ENCODE data around the gene CYP2D6.
"Not testable (repeated sequence)": the region's sequence is repeated elsewhere in the genome, so short reads cannot be mapped to it uniquely, and the experiment has no call there.

CYP2D6 gene

DNA sequence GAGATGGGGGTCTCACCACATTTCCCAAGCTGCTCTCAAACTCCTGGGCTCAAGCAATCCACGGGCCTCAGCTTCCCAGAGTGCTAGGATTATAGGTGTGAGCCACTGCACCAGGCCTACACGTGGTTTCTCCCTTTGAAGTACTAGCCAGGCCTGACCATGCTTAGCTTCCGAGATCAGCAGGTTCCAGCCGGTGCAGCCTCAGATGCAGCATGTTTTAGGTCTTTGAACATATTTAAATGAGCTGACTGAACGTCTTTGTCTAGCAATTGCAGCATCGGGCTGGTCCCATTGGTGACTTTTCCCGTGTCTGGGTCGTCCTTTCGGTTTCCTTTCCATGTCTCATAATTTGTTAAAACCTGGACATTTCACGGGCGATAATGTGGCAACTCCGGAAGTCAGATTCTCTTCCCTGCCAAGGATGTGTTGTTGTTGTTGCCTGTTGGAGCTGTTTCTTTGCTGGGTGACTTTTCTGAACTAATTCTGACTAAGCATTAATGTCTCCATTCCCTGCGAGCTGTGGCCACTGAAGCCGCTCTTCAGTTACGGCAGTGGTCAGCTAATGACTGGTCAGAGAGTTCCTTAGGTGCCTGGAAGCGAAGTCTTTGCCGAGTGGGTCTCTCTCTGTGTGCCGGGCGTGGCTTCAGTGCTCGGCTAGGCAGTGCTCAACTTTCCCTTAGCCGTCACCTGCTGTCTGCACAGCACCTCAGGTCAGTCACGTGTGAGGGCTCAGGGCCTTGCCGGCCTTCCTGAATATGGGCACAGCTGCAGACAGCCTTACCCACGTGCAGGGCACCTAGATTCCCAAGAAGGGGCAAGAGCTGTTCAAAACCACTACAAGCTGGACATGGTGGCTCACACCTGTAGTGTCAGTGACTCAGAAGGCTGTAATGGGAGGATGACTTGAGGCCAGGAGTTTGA is 3.8 kb upstream of the CYP2D6 start:
- DNase-seq (ENCODE audit: low read depth), result no peak

DNA sequence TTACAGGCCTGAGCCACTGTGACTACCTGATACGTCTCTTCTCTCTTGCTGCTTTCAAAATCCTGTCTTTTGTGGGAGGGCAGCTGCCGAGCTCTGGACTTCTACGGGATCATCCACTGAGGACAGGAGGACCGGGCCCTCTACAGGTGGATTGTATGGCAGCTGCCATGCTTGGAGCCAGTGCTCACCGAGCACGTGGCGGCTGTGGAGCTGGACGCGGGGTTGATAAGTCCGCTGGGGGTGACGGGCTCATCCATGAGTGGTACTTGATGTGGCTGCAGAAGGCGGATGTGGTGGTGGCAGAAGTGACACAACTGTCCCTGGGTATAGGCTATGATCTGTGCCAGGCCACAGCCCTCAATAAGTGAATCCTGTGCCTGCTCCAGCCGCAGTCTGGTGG is 1.8 kb upstream of the CYP2D6 start:
- no peak for DNase-seq (ENCODE audit: low read depth)

DNA sequence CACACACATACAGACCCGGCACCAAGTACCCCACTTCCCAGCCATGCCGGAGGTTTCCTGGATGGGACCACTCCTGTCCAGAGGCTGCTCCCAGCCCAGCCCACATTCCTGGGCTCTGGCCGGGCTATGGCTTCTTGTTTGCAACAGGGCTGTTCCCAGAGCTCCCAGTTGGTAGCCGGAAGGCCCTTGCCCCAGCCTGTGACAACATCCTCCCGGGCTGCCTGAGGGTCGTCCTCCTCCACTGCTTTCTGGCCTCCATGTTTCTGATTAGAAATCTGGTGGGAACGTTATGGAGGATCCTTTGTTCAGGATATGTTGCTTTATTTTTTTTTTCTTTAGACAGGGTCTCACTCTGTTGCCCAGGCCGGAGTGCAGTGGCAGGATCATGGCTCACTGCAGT is 952 bp upstream of the CYP2D6 start:
- no peak for DNase-seq (ENCODE audit: low read depth)

DNA sequence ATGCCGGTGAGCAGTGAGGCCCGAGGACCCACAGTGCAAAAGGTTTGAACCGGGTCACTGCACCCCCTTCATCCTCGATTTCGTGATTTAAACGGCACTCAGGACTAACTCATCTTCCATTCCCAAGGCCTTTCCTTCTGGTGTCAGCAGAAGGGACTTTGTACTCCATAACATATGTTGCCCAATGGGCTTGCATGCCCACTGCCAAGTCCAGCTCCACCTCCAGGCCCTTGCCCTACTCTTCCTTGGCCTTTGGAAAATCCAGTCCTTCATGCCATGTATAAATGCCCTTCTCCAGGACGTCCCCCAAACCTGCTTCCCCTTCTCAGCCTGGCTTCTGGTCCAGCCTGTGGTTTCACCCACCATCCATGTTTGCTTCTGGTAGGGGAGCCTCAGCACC is 428 bp downstream of the CYP2D6 start:
- not testable (repeated sequence) for DNase-seq (ENCODE audit: low read depth)

DNA sequence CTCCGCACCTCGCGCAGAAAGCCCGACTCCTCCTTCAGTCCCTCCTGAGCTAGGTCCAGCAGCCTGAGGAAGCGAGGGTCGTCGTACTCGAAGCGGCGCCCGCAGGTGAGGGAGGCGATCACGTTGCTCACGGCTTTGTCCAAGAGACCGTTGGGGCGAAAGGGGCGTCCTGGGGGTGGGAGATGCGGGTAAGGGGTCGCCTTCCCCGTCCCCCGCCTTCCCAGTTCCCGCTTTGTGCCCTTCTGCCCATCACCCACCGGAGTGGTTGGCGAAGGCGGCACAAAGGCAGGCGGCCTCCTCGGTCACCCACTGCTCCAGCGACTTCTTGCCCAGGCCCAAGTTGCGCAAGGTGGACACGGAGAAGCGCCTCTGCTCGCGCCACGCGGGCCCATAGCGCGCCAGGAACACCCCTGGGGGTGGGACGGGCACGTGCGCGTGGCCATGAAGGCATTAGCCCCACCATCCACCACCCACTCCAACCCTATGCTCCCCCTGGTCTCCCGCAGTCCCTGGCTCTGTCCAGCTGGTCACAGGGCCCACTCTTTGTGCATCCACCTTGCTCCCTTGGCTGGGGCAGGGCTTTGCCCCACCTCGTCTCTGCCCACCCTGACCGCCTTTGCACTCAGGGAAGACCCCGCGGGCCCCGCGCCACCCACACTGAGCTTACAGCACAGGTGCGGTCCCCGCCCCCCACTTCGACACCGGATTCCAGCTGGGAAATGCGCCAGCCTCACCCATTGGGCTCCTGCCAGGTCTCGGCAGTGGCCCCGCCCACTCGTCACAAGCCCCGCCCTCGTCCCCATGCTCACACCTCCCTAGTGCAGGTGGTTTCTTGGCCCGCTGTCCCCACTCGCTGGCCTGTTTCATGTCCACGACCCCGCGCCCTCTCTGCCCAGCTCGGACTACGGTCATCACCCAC is 1.6 kb downstream of the CYP2D6 start:
- DNase-seq (ENCODE audit: low read depth), result not testable (repeated sequence)

DNA sequence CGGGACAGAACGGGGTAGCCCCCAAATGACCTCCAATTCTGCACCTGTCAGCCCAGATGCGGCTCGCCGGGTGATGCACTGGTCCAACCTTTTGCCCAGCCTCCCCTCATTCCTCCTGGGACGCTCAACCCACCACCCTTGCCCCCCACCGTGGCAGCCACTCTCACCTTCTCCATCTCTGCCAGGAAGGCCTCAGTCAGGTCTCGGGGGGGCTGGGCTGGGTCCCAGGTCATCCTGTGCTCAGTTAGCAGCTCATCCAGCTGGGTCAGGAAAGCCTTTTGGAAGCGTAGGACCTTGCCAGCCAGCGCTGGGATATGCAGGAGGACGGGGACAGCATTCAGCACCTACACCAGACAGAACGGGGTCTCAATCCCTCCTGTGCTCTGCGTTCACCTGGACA is 2.6 kb downstream of the CYP2D6 start:
- DNase-seq (ENCODE audit: low read depth), result not testable (repeated sequence)

DNA sequence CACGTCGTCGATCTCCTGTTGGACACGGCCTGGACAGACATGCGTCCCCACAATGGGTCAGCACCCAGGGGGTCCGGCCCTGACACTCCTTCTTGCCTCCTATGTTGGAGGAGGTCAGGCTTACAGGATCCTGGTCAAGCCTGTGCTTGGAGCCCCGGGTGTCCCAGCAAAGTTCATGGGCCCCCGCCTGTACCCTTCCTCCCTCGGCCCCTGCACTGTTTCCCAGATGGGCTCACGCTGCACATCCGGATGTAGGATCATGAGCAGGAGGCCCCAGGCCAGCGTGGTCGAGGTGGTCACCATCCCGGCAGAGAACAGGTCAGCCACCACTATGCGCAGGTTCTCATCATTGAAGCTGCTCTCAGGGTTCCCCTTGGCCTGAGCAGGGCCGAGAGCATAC is 3.0 kb downstream of the CYP2D6 start:
- DNase-seq (ENCODE audit: low read depth), result no peak

DNA sequence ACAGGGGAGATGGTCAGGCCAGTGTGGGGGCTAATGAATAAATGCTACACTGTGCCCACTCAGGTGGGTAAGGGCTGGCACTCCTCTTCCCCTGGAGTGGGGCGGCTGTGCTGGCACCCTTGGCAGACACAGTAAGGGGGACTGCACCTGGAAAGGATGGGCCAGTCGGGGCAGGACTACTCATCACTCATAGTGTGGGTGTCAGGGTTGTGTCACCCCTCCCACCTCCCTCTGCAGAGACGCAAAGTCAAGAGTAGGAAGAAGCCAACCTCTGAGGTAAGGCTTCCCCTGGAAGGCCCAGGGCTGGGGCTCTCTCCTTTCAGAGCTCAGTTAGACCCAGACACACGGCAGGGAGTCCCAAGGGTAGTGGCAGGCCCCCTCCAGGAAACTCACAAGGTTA is 7.1 kb downstream of the CYP2D6 start:
- DNase-seq (ENCODE audit: low read depth), result not testable (repeated sequence)

DNA sequence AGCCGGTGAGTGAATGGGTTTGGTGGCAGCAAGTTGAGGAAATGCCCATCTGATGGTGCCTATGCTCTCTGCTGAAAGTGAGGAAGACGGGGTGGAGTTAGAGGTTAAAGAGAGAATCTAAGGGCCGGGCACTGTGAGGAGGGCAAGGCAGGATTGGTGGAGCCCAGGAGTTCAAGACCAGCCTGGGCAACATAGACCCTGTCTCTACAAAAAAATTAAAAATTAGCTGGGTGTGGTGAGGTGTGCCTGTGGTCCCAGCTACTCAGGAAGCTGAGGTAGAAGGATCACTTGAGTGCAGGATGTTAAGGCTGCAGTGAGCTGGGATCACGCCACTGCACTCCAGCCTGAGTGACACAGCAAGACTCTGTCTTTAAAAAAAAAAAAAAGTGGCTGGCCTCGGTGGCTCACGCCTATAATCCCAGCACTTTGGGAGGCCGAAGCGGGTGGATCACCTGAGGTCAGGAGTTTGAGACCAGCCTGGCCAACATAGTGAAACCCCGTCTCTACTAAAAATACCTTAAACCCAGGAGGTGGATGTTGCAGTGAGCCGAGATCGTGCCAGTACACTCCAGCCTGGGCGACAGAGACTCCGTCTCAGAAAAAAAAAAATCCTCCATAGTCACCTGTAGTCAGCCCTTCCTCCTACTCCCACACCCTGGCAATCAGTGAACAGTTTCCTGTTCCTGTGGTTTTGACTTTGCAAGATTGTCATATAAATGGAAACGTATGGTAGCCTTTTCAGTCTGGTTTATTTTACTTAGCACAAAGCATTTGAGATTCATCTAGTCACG is 10.2 kb downstream of the CYP2D6 start:
- DNase-seq (ENCODE audit: low read depth), result peak; percentile 6

DNA sequence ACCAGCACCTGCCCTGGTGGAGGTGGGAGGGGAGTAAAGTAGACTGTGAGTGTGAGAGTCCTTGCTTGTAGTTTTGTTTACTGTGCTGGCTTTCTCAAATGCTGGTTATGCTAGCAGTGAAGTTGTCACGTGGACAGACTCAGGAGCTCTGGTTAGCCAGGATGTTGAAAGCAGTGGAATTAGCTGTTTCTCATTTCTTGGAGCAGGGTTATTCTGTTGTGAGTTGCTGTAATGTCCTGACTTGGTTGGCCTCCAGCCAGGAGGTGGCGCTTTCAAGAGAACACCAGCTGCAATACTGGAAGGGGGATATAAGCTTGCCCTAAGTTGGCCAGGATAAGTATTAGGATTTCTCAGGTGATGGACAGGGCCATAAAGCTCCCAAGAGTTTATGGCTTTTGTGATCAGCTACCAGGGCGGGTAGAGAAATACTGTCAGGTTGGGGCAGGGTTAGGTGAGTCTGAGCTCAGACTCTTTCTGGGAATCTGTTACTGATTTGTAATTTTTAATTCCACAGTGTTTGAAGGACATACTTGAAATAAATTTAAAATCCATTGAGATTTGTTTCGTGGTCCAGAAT is 13.7 kb downstream of the CYP2D6 start:
- no peak for DNase-seq (ENCODE audit: low read depth)

DNA sequence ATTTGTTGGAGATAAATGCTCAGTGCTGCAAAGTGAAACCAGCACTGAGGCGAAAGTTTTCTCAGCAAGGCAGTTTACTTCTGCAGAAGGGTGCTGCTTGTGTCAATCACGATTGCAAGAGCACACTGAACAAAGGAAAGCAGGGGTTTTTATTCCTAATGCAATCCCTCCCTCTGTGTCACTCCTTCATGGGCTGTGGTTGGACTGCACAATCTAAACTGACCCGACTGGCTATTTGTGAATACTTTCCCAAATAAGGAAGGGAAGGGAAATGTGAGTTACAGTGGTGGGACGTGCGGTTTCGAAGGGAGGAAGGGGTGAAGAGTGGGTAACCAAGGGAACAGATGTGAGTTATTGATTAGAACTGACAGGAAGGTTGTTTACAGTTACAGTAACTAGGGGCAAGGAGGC is 15.2 kb downstream of the CYP2D6 start:
- not testable (repeated sequence) for DNase-seq (ENCODE audit: low read depth)

DNA sequence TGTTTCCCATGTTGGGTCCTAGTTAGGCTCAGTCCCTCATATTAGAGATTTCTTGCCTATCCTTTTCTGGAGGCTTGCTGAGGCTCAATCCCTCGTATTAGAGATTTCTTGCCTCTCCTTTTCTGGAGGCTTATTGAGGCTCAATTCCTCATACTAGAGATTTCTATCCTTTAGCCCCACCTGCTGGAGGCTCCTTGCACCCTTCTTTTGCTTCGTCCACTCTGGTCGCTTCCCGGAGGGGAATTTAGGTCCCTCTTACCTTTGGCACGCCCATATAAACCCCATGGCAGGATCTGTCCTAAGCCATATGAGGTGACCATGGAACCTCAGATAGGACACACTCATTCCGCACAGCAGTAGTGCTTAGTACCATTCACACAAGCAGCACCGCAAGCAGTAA is 15.9 kb downstream of the CYP2D6 start:
- no peak for DNase-seq (ENCODE audit: low read depth)

DNA sequence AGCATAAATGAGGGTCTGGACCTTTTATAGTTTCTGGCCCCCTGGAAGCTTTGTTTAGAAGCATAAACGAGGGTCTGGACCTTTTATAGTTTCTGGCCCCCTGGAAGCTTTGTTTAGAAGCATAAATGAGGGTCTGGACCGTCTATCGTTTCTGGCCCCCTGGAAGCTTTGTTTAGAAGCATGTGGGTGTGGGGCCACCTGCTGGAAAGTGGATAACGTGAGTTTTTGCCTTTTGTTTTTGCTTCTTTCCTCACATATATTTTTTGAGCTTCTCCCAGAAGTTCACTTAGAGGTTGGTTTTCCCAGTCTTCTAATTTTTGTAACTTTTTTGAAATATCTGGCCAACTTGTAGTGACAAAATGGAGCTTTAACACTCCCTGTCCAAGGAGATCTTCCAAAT is 17.8 kb downstream of the CYP2D6 start:
- not testable (repeated sequence) for DNase-seq (ENCODE audit: low read depth)

DNA sequence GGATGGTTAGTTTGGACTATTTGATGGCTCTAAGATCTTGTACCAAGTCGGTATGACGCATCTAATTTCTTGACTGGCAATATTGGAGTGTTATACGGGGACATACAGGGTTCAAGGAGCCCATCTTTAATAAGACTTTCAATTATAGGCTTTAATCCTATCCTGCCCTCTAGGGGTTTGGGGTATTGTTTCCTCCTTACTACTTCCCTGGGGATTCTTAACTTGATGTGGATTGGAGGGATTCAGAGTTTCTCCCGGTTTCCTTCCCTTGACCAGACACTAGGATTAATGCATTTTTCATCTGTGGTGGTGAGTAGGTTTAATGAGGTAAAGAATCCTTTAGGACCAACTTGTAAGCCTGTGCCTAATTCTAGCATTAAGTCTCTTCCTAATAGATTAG is 18.8 kb downstream of the CYP2D6 start:
- DNase-seq (ENCODE audit: low read depth), result no peak

DNA sequence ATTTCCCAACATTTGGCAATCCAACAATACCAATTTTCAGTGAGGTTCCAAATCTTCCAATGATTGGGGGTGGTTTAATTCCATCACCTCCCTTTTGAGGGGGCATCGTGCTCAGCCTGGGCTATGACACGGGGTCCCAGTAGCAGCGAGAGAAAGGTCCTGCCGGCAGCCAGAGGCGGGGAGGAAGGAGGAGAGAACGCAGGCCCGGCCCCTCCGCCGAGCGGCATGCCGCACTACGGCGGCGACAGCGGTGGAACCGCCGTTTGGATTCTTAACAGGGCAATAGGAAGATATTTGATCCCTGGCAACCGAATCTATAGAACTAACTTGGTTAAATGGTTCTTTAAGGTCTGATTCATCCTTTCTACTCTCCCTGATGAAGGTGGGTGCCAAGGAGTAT is 21.8 kb downstream of the CYP2D6 start:
- DNase-seq (ENCODE audit: low read depth), result no peak

DNA sequence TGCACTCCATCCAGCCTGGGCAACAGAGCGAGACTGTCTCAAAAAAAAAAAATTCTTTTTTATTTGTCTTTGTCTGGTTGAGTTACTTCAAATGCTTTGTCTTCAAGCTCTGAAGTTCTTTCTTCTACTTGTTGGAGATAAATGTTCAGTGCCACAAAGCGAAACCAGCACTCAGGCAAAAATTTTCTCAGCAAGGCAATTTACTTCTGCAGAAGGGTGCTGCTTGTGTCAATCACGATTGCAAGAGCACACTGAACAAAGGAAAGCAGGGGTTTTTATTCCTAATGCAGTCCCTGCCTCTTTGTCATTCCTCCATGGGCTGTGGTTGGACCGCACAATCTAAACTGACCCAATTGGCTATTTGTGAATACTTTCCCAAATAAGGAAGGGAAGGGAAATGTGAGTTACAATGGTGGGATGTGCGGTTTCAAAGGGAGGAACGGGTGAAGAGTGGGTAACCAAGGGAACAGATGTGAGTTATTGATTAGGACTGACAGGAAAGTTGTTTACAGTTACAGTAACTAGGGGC is 26.2 kb downstream of the CYP2D6 start:
- not testable (repeated sequence) for DNase-seq (ENCODE audit: low read depth)

DNA sequence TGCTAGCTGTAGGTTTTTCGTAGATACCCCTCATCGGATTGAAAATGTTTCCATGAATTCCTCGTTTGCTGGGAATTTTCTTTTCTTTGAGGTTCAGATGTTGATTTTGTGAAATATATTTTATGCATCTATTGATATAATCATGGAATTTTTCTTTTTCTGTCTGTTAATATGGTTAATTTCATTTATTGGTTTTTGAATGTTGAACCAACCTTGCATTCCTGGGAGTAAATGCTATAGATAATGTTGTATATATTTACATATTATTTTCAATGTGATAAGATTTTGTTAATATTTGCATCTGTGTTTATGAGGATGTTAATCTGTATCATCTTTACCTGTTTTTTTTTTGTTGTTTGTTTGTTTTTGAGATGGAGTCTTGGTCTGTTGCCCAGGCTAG is 29.4 kb downstream of the CYP2D6 start:
- DNase-seq (ENCODE audit: low read depth), result no peak

DNA sequence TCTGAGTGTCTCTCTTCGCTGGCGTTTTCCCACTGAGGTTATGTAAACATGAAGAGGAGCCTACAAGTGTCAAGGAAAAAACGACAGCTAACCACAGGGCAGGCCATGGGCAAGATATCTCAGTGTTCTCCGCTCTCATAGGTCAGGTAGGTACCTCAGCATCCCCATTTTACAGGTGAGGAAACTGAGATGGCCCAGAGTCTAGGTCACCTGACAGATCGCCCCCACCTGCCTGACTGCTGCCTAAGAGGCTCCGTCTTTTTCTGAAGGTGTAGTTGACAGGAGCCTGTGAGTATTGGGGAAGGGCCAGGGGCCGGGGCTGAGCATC is 39.2 kb downstream of the CYP2D6 start:
- no peak for DNase-seq (ENCODE audit: low read depth)

DNA sequence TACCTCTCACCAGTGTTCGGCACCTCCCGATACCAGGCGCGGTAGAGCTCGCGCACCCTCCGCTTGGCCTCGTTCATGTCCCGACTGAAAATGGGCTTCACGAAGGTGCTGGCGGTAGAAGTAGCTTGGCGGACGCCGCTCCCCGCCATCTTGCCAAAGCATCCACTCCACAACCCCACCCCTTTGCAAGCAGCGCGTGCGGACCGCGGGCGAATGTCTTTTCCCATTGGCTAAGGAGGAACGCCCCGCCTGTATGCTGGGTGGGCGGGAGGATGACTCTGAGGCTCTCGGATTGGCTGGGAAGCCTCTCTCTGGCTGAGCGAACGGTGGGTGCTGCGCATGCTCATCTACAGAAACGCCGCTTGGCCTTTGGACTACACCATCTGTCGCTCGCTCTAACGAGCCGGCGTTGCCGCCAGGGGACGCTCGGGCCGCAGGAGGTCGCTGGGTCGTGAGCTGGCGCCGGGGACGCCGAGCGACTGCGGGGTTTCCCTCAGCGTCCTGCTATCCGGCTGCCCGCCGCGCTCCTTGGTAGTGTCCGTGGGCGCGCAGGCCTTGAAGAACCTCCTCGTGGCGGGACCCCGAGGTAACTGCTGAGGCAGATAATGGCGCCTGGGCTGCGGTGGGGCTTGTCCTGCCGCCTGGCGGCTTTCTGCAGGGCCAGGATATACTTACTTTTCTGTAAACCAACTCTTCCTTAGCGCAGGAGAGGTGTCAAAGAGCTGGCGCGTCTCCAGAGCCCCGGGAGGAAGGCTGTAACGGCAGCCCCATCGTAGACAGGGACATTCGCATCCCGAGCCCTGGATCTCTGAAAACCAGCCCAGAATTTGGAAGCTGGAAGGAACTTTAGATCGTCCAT is 39.8 kb downstream of the CYP2D6 start, which contains the start of gene NDUFA6:
NDUFA6 (minus strand) TSS at position 177 of the 859 bp plus-strand sequence; CDS start at position 149, 28 bp downstream.
- DNase-seq (ENCODE audit: low read depth), result peak; percentile 95

DNA sequence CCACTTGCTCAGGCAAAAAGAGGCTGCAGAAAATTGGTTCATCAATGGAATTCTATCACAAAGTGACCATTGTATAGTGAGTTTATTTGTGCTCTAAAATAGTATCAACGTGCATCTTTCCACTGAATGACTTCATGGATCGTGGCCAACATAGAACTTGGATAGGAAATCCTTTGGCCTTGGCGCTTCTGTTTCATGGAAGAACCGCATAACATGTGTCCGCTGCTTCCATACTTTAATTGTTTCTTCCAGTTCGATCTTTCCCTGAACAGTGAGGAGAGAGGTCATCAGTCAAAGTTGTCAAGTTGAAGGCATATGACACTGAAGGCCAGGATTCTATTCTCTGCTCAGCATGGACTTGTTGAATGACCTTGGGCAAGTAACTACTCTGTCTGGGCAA is 44.6 kb downstream of the CYP2D6 start:
- no peak for DNase-seq (ENCODE audit: low read depth)

DNA sequence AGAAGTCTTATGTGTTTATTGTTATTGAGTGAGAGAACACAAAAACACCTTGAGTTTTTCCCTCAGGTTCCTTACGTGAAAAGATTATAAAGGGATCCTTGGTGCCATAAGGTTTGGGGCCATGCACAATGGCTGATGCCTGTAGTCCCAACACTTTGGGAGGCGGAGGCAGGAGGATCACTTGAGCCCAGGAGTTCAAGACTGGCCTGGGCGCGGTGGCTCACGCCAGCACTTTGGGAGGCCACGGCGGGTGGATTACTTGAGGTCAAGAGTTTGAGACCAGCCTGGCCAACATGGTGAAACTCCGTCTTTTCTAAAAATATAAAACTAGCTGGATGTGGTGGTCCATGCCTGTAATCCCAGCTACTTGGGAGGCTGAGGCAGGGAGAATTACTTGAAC is 45.7 kb downstream of the CYP2D6 start:
- no peak for DNase-seq (ENCODE audit: low read depth)

Measured in stimulated activated CD8-positive, alpha-beta memory T cell treated with anti-CD3 and anti-CD28 coated beads, Interleukin-12 subunit alpha, Interleukin-12 subunit beta, amount 100 ng/mL, for 4 hours (primary cell).